NCI-H446 treated with DMSO at 0.1 percent for 48 hours (cell line): ENCODE measurements around the gene RPS29.
"Not testable (repeated sequence)": the region's sequence is repeated elsewhere in the genome, so short reads cannot be mapped to it uniquely, and the experiment has no call there.

Experiments used
- DNase-seq: peaks from one replicate; lab custom pipeline; 2025; lab: John Stamatoyannopoulos, UW

The RPS29 gene

DNA sequence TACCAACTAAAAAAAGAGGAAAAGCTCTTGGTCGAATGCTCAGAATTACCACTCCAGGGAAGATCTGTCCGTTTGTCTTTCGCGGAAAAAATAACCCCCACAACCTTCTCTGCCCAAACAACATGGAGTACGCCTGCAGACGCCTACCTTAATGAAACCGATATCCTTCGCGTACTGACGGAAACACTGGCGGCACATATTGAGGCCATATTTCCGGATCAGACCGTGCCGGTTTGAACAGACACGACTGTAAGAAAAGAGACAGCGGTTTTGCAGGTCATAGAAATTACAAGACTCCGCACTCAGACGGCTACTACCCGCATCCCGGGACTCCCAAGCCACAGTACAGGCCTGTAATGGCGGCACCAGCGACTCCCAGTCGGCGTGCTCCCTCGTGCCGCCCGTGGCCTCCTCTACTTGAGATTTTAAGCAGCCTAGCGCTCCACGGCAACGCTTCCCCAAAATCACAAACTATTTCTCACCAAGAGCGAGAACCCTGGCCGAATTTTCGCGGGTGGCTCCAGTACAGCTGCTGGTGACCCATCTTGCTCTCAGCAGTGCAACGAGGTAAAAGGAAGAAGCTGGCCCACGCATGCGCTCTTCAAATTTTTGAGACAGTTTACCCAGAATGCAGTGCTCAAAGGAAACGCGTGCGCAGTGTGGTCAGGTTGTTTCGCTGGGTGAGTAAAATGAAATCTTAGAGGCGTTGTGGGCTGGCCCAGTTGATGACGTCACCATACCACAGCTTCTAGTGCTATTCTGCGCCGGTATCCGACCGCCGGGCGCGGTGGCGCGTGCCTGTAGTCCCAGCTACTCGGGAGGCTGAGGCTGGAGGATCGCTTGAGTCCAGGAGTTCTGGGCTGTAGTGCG, at the start of gene RPS29:
Gene RPS29, minus strand, starts transcription at position 578 of the 870 bp plus-strand sequence. Its CDS starts 34 bp downstream, at position 544.
- DNase-seq, result peak; percentile 98

- DNase-seq, result no peak
Observed at GRCh38 chr14:49634547-49635334, 48.6 kb upstream of the RPS29 start, which contains the start of gene DNAAF2. Gene DNAAF2 (minus strand): TSS chr14:49635244. CDS start chr14:49635149, 95 bp downstream.

DNA sequence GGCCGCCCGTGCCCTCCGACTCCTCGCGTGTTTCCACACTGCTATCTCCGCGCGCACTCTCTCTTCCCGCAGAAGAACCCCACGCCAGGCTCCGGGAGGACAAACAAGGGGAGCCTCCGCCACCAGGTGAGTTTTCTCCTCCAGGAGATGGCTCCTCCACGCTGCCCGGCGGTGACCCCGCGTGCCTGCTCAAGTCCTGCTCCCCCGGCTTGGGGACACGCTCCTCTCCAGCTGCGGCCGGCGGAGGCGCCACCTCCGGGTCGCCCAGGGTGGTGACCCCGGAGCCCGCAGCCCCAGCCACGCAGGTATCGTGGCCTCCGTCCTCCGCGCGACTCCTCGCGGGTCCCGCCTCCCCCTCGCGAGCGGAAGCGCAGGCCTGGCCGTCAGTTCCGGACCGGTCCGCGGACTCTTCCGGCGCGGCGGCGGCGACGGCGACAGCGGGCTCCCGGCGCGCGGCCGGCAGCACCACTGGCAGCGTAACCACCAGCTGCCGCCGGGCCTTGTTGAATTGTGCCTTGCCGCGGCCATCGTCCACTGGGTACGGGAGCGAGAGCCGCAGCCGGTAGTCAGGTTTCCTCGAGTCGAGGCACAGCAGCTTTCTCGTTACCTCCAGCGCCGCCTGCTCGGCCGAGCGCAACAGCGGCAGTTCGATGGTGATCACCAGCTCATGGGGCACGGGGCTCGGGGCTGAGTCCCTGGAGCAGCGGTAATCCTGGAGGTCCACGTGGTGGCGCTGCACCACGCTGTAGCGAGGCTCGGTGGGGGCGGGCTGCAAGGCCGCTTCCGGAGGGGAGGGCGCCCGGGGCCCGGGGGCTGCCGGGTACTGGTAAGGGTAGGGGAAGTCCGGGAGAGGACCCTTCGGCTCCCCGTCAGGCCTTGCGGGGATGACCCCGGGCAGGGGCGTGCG, 47.7 kb upstream of the RPS29 start:
- DNase-seq, result peak; percentile 89

DNA sequence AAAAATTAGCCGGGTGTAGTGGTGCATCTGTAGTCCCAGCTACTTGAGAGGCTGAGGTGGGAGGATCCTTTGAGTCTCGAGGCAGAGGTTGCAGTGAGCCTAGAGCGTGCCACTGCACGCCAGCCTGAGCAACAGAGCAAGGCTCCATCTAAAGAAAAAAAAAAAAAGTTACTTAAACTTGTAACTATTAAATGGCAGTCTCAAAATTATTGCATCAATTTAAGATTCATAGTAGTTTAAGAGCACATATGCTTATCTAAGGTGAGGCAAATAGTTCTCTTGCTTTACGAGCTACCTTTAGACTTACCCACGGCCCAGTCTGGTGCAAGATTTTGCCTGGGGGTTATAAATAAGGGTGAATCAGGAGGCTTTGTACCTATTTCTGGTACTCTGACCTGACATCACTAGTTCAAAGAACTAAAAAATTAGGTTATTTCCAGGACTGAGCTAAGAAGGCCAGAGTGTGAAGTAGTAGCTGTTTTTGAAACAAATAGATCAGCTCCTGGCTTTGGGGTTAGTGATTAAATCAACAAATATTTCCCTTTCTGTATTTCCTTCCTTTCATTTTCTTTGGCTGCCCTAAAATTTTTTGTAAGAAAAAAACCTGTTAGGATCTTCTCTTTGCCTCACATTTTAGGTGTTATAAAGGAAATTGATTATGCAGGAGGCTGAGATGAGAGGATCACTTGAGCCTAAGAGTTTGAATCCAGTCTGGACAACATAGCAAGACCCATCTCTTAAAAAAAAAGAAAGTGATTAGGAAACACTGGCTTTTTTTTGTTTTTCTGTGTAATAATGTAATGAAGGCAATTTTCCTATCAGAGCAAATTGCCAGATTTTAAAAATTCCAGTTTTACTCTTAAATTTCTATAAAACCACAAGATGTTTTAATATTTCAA, 38.0 kb upstream of the RPS29 start:
- no peak for DNase-seq

GRCh38 chr14:49623387-49623786, 37.2 kb upstream of the RPS29 start:
- DNase-seq, result no peak

GRCh38 chr14:49622022-49622607, 35.9 kb upstream of the RPS29 start:
- DNase-seq, result no peak

DNA sequence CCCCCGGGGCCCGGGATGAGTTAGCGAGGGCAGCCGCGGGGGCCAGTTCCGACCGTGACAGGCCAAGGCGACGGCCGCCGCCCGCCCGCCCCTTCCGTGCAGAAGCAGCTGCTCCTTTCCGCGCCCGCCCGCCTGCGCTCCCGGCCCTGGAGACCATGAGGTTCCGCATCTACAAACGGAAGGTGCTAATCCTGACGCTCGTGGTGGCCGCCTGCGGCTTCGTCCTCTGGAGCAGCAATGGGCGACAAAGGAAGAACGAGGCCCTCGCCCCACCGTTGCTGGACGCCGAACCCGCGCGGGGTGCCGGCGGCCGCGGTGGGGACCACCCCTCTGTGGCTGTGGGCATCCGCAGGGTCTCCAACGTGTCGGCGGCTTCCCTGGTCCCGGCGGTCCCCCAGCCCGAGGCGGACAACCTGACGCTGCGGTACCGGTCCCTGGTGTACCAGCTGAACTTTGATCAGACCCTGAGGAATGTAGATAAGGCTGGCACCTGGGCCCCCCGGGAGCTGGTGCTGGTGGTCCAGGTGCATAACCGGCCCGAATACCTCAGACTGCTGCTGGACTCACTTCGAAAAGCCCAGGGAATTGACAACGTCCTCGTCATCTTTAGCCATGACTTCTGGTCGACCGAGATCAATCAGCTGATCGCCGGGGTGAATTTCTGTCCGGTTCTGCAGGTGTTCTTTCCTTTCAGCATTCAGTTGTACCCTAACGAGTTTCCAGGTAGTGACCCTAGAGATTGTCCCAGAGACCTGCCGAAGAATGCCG, 35.1 kb upstream of the RPS29 start:
- no peak for DNase-seq

GRCh38 chr14:49620182-49621113, 34.3 kb upstream of the RPS29 start, which contains the start of the genes MGAT2 and RPL36AL:
Gene MGAT2 (plus strand): TSS chr14:49620799. CDS start chr14:49621269, 470 bp downstream.
Gene RPL36AL (minus strand): TSS chr14:49620626. CDS start chr14:49619104, 1,522 bp downstream.
- DNase-seq, result peak; percentile 95

DNA sequence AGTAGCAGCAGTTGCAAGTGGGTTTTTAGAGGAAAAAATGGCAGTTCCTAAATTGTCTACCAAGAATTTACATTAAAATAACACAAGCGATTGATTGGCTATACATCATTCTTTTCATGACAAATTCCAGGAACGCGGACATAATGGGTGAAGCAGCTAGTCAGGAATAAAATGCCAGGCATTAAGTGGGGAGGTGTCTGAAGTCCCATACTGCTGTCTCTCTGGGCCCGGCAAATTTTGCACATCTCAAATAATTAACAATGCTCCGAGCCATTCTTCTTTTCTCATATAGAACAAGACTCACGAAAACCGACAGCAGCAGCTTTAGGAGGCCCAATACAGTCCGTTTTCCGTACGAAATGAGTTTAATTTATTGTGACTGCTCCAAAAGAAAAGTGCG, 33.5 kb upstream of the RPS29 start:
- DNase-seq, result no peak

DNA sequence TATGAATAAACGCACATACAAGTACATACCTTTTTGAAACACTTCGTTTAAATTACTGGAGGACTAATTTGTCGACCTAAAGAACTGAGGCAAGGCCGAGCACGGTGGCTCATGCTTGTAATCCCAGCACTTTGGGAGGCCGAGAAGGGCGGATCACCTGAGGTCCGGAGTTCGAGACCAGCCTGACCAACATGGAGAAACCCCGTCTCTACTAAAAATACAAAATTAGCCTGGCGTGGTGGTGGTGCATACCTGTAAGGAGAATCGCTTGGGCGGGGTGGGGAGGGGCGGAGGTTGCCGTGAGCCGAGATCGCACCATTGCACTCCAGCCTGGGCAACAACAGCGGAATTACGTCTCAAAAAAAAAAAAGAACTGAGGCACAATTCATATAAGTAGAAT, 33.1 kb upstream of the RPS29 start:
- DNase-seq, result not testable (repeated sequence)

DNA sequence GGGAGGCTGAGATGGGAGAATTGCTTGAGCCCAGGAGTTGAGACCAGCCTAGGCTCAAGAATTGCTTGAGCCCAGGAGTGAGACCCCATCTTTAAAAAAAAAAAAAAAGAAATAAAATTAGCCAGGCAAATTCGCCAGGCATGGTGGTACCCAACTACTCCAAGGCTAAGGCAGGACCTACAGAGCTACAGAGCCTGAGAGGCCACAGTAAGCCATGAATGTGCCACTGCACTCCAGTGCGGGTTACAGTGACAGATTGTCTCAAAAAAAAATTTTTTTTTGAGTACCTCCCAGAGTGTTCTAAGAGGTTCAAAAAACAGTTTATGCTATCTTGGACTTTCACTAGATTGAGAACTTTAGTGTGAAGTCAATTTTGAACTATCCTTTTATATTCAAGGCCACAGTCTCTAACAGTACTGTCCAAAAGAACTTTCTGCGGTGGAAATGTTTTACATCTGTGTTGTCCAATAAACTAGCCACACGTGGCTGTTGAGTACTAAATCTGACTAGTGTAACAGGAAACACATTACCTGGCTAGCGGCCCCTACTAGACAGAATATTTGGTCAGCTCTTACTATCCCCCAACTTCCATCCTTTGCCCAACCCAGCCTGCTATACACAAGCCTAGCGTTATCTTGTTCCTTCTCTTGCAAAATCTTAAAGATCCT, 31.8 kb upstream of the RPS29 start:
- DNase-seq, result no peak

- DNase-seq, result no peak
Observed at GRCh38 chr14:49615776-49616175, 29.6 kb upstream of the RPS29 start.

- no peak for DNase-seq
Observed at GRCh38 chr14:49614196-49614595, 28.0 kb upstream of the RPS29 start.

DNA sequence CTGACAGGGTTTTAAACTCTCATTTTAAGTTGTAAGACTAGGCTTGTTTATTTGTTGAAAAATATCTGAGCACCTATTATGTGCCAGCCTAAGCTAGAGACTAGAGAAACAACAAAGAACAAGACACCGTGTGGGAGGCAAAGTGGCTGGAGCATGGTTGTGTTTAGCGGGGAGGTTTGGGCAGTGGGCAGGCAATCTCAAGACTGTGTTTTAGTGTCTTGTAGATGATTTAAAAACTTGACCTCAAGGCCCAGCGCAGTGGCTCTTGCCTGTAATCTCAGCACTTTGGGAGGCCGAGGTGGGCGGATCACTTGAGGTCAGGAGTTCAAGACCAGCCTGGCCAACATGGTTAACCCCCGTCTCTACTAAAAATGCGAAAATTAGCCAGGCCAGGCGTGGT, 26.5 kb upstream of the RPS29 start:
- DNase-seq, result no peak

DNA sequence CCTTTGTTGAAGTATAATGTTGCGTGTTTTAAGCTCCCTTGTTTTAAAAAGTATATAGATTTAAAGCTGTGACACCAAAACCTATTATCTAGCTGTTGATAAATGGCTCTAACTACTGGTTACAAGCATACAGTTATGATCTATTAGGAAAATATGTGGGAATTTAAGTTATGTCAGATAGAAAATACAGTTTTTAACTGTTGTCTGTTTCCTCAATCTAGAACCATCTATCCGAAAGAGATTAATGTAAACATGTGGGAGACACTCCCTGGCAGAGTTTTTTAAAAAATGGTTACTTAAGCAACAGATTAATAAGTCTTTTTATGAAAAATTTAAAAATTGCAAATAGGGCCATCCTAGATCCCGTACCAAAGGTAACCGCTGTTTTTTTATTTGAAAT, 26.1 kb upstream of the RPS29 start:
- DNase-seq, result no peak

GRCh38 chr14:49607583-49607982, 21.4 kb upstream of the RPS29 start:
- no peak for DNase-seq

- DNase-seq, result peak; percentile 68
Observed at GRCh38 chr14:49598485-49599300, 12.5 kb upstream of the RPS29 start, which contains the start of gene LRR1. Gene LRR1 (plus strand): TSS chr14:49598940. CDS start chr14:49599021, 81 bp downstream.
